ENCODE data around the gene GAP43.

The GAP43 gene

DNA sequence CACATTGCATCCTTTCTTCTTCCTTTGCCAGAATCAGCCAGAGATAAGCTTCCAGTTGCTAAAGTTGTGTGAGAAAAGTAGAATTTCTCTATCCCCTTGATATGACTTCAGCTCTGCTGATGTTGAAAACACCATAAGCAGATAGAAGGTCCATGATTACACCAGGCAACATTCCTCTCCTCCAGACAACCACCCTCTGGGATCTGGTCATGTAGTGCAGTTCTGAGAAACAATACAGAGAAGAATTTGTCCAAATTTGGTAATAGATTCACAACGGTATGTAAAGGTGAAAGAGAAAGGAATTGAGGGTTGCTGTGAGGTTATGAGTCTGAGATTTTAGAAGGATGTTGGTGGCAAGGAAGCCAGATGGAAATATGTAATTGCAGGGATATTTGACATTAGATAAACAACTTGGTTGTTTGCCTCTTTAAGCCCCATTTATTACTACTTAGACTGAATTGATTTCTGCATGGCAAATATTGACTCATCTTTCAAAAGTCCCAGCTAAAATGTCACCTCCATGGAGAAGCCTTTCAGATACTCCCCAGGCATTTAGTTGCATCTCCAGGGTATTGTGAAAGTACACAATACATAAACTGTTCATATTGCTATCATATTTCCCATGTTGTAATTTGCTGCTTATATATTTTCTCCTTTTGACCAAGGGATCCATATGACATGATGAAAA lies 134.9 kb downstream of the GAP43 start:
- DNase-seq (ENCODE audit: low read depth in 2 of 2, low spot score in 1 of 2): no peak

DNA sequence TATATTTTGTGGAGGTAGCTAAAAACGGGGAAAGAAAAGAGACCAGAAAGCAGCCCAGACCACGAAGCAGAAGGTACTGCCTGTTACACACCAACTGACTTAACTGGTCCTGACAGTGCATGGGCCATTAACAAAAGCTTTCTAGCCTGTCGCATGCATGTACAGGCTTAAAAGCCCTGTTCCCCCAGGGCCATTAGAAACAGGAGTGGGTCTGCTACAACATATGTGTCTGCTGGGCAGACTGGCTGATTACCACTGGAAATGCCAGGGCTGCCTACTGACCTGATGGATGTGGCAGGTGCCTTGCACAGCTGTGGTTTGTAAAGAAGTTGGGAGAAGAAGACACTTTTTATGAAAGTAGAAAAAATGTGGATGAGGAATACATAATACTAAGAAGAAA lies 137.4 kb downstream of the GAP43 start:
- no peak for DNase-seq (ENCODE audit: low read depth in 2 of 2, low spot score in 1 of 2)

GRCh38 chr3:115761927-115762305 lies 138.6 kb downstream of the GAP43 start:
- DNase-seq (ENCODE audit: low read depth in 2 of 2, low spot score in 1 of 2): no peak

DNA sequence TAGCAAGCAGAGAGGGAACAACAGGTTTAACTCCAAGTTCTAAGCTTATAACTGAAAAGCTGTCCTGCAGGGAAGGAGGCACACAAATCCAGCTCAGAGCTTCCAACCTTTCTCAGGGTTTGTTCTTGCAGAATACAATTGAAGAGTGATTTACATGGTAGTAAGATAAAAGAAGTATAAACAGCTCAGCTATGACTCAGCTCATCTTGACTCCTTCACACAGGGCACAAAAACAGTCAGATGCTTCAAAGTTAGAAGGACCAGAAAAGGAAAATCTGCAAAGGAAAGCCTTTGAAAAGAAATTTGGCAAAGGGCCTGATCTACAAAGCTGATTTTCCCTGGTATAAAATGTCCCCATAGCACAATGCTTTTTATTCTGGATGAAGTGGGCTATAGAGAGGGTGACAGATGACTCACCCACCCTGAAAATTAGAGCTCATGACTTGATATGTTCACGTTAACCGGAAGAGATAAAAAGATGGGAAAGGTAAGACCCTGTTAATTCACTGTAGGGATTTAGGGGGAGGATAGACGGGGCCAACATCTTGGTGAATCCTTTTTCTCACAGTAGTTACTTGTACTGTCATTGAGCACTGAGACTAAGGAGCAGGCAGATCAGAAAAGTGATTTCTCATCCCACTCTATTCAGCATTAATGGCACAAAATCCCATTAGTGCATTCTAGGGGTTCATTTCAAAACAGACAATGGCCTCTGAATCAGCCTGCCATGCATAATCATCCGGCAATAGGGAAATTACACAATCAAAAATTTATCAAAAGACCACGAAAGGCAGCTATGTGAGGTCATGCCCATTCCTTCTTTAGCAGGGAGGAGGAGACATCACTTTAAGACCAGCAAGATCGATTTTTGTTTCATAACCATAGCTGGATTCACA lies 143.5 kb downstream of the GAP43 start:
- no peak for DNase-seq (ENCODE audit: low read depth in 2 of 2, low spot score in 1 of 2)

- no peak for DNase-seq (ENCODE audit: low read depth in 2 of 2, low spot score in 1 of 2)
Observed at GRCh38 chr3:115768661-115769060, 145.4 kb downstream of the GAP43 start.
